Kidney (tissue), 14 donors: ENCODE measurements around the gene PITPNC1. TPM values are rescaled to one million over a fixed set of nuclear protein-coding genes. Genes with fewer than 3 reads are reported as not detected.

Experiments used
- DNase-seq, 5 donors: peaks; one replicate each; pipeline ENCODE4 v3.0.0-alpha.2; 2013 to 2020
- FAIRE-seq: peaks from 2 replicates; lab custom pipeline; 2012; peaks lifted over from hg19 to GRCh38; lab: Jason Lieb, UNC
- H3K27ac ChIP-seq, 2 donors: one replicate each; pipeline ENCODE4 v1.7.0; 2013; ENCODE audit warnings: low read depth in 2 of 2, low read length in 2 of 2, inconsistent platforms in 1 of 2
- H3K27me3 ChIP-seq: one replicate; pipeline ENCODE4 v1.7.1; 2013; ENCODE audit warnings: low read length, inconsistent platforms; ENCODE audit not compliant: control insufficient read depth, insufficient read depth
- H3K36me3 ChIP-seq, 3 donors: one replicate each; pipeline versions ENCODE4 v1.7.0 to v1.7.1; 2013; ENCODE audit warnings: low read length in 3 of 3, control low read depth in 1 of 3, inconsistent platforms in 1 of 3; ENCODE audit not compliant: insufficient read depth in 3 of 3, control insufficient read depth in 2 of 3
- H3K4me1 ChIP-seq, 3 donors: one replicate each; pipeline versions ENCODE4 v1.7.0 to v1.7.1; 2013; ENCODE audit warnings: low read length in 3 of 3, inconsistent platforms in 1 of 3, low read depth in 1 of 3; ENCODE audit not compliant: control insufficient read depth in 2 of 3, insufficient read depth in 2 of 3
- H3K4me3 ChIP-seq, 3 donors: one replicate each; pipeline versions ENCODE4 v1.7.0 to v1.8.1; 2013; ENCODE audit warnings: low read length in 3 of 3, control low read depth in 1 of 3, inconsistent platforms in 1 of 3
- H3K9ac ChIP-seq, 3 donors: one replicate each; pipeline versions ENCODE4 v1.7.0 to v1.7.1; 2013; ENCODE audit warnings: low read length in 3 of 3, control low read depth in 1 of 3, inconsistent platforms in 1 of 3
- H3K9me3 ChIP-seq, 3 donors: one replicate each; pipeline versions ENCODE4 v1.7.0 to v1.7.1; 2013; ENCODE audit warnings: low read length in 3 of 3, control low read depth in 1 of 3, inconsistent platforms in 1 of 3; ENCODE audit not compliant: control insufficient read depth in 2 of 3, insufficient read depth in 1 of 3
- intact Hi-C: fragments of 100-400 bp; cut with DNase I; formaldehyde crosslinking; loops from one replicate; pipeline ENCODE4 v1.11.1; 2022
- polyA plus RNA-seq: library from polyadenylated mRNA; stranded (reverse); fragments of 350-450 nt; fragmentation: Illumina TruSeq; extraction: RNeasy Lipid Tissue Mini Kit (QIAGEN cat#74804); gene quantifications from one replicate; pipeline ENCODE4 v1.2.3, GENCODE V29; 2014; ENCODE audit warnings: low read depth, low replicate concordance; ENCODE audit not compliant: insufficient read depth
- total RNA-seq: library from RNA; stranded (reverse); fragmentation: NEBNext Ultra II Directional; extraction: Animal tissue kit (Norgen Biotek cat#: 25700); gene quantifications from one replicate; pipeline ENCODE4 v1.2.1, GENCODE V29; 2021
- TF ChIP-seq, protein P1 (sequence below): IDR thresholded peaks from 3 replicates; pipeline ENCODE4 v1.5.1; 2012; ENCODE audit warnings: mild to moderate bottlenecking, moderate library complexity, borderline replicate concordance; ENCODE audit not compliant: insufficient read depth; ENCODE audit errors: extremely low read depth
- donor health status: control.
- donor health status: control.
- donor health status: control.
- donor health status: control.
- donor health status: control.
- donor health status: DM: yes; HTN: yes; CAD: no.
- donor health status: Normal renal cell carcinoma (clear cell type).

The PITPNC1 gene
- total and polyA plus RNA-seq, 2 donors from 2014 or later: 14.2 to 41.3 TPM

GRCh38 chr17:67570797-67571196, 193.7 kb downstream of the PITPNC1 start:
- Histone ChIP-seq H3K27ac (no peak overlapping the region), H3K36me3 (peaks cover 0 to 9% (median 0%) of the 10 kb centered on the region in 3 donors), H3K9me3 (no peaks in the 10 kb centered on the region), H3K9ac (no peak overlapping the region), H3K27me3 (no peaks in the 10 kb centered on the region), H3K4me1 (peaks cover 0 to 10% (median 4%) of the 10 kb centered on the region in 3 donors), H3K4me3 (no peak overlapping the region)
- TF ChIP-seq, protein P1, sequence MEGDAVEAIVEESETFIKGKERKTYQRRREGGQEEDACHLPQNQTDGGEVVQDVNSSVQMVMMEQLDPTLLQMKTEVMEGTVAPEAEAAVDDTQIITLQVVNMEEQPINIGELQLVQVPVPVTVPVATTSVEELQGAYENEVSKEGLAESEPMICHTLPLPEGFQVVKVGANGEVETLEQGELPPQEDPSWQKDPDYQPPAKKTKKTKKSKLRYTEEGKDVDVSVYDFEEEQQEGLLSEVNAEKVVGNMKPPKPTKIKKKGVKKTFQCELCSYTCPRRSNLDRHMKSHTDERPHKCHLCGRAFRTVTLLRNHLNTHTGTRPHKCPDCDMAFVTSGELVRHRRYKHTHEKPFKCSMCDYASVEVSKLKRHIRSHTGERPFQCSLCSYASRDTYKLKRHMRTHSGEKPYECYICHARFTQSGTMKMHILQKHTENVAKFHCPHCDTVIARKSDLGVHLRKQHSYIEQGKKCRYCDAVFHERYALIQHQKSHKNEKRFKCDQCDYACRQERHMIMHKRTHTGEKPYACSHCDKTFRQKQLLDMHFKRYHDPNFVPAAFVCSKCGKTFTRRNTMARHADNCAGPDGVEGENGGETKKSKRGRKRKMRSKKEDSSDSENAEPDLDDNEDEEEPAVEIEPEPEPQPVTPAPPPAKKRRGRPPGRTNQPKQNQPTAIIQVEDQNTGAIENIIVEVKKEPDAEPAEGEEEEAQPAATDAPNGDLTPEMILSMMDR: no peak
- FAIRE-seq (no peak), DNase-seq (no peak)
- intact Hi-C loops: no loop called here

GRCh38 chr17:67571478-67571877, 194.4 kb downstream of the PITPNC1 start:
- FAIRE-seq: no peak
- no peaks in the 10 kb centered on the region for H3K9me3 ChIP-seq
- no peaks in the 10 kb centered on the region for H3K27me3 ChIP-seq
- no peak overlapping the region for H3K9ac ChIP-seq
- H3K4me1 ChIP-seq: peaks cover 0 to 16% (median 8%) of the 10 kb centered on the region in 3 donors
- no peak overlapping the region for H3K4me3 ChIP-seq
- TF ChIP-seq, protein P1: no peak
- H3K36me3 ChIP-seq: peaks cover 0 to 9% (median 0%) of the 10 kb centered on the region in 3 donors
- DNase-seq: no peak
- intact Hi-C loops: no loop called here
- no peak overlapping the region for H3K27ac ChIP-seq

DNA sequence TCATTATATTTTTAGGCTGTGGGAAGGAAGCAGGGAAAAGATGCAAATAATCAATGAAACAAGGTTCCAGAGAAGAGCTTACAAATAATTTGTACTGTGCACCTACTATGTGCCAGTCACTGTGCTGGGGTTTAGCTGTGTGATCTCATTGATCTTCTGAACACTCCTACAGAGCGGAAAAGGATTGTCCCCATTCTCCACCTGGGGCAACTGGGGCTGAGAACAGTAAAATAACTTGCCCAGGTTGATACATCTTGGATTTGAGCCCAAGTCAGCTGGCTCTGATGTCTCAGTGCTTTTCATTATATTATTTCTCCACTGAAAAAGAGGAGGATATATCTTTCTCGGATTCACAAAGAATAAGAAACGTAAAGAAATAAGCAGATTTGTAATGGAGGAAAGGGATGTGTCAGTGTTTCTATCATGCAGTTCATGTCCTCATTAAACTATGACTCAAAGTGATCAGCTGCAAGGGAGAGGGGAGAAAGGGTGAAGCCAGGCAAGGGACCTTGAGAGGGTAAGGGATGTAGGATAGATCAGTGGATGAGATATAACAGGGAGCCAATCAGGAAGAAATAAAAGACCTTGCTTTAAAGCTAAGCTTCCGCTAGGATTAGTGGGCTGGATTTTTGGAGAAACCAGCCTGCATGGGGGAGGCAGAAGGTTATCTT, 197.0 kb downstream of the PITPNC1 start:
- Histone ChIP-seq H3K27me3 (no peaks in the 10 kb centered on the region), H3K4me3 (peak overlapping the region in 1 of 3 donors; percentile 55), H3K36me3 (peaks cover 0 to 9% (median 0%) of the 10 kb centered on the region in 3 donors), H3K9ac (no peak overlapping the region), H3K9me3 (no peaks in the 10 kb centered on the region), H3K4me1 (peaks cover 0 to 23% (median 10%) of the 10 kb centered on the region in 3 donors), H3K27ac (no peak overlapping the region)
- TF ChIP-seq, protein P1: no peak
- intact Hi-C loops: no loop called here
- FAIRE-seq (no peak), DNase-seq (no peak)
